PC-3 (cell line): ENCODE results near the gene HHATL. TPM values are rescaled to one million over a fixed set of nuclear protein-coding genes. Genes with fewer than 3 reads are reported as not detected.

ENCODE experiments used
- ATAC-seq: fragments of 200-7000 bp; cut with Tn5 transposase; 2 replicates; pipeline ENCODE4 v1.9.1; 2020; ENCODE audit warnings: mild to moderate bottlenecking, moderate library complexity
- BruUV-seq: library from RNA; stranded (reverse); fragments of 400-500 nt; replicated peaks from 2 replicates; lab custom pipeline; 2021; lab: Mats Ljungman, UMichigan
- CTCF ChIA-PET: fragments of 300-600 bp; sonication (Branson Sonifier 250); formaldehyde crosslinking; loops from one replicate; lab custom pipeline; 2022; ENCODE audit warnings: antibody characterized with exemption; lab: Charles Lee
- POLR2A ChIA-PET: fragments of 300-600 bp; sonication (Branson Sonifier 250); formaldehyde crosslinking; loops from one replicate; lab custom pipeline; 2022; ENCODE audit warnings: antibody characterized with exemption; ENCODE audit not compliant: unreplicated experiment; lab: Charles Lee
- DNase-seq: peaks from one replicate; pipeline ENCODE4 v3.0.0-alpha.2; 2015
- H2AFZ ChIP-seq: fragments of 300-600 bp; sonication (generic); 2 replicates; pipeline ENCODE4 v1.6.0; 2016; ENCODE audit warnings: antibody characterized with exemption, low read length
- H3F3A ChIP-seq: fragments of 300-600 bp; sonication (generic); one replicate; pipeline ENCODE4 v1.6.0; 2017; ENCODE audit warnings: antibody characterized with exemption, low read length, control low read depth, mild to moderate bottlenecking; ENCODE audit not compliant: unreplicated experiment
- H3K27ac ChIP-seq: fragments of 300-600 bp; sonication (generic); 2 replicates; pipeline ENCODE4 v1.5.1; 2016; ENCODE audit warnings: mild to moderate bottlenecking, low read length
- H3K27me3 ChIP-seq: fragments of 300-600 bp; sonication (generic); 2 replicates; pipeline ENCODE4 v1.6.1; 2016; ENCODE audit warnings: low read length, mixed read lengths
- H3K36me3 ChIP-seq: fragments of 300-600 bp; sonication (generic); 2 replicates; pipeline ENCODE4 v1.6.1; 2016; ENCODE audit warnings: low read depth, mixed run types, low read length, mixed read lengths
- H3K4me1 ChIP-seq: fragments of 300-600 bp; sonication (generic); 2 replicates; pipeline ENCODE4 v1.5.1; 2016; ENCODE audit warnings: low read length; ENCODE audit not compliant: insufficient read depth
- H3K4me2 ChIP-seq: fragments of 300-600 bp; sonication (generic); 2 replicates; pipeline ENCODE4 v1.6.0; 2016; ENCODE audit warnings: low read length
- H3K4me3 ChIP-seq: fragments of 300-600 bp; sonication (generic); 2 replicates; pipeline ENCODE4 v1.5.1; 2016; ENCODE audit warnings: mild to moderate bottlenecking, low read length, mixed read lengths
- H3K79me2 ChIP-seq: fragments of 300-600 bp; sonication (generic); 2 replicates; pipeline ENCODE4 v1.6.1; 2017; ENCODE audit warnings: low read length, mixed read lengths
- H3K9ac ChIP-seq: fragments of 300-600 bp; sonication (generic); 2 replicates; pipeline ENCODE4 v1.6.0; 2016; ENCODE audit warnings: mild to moderate bottlenecking, low read length
- H3K9me2 ChIP-seq: fragments of 300-600 bp; sonication (generic); replicated peaks from 2 replicates; pipeline ENCODE4 v1.6.1; 2016; ENCODE audit warnings: mixed run types, low read length, mixed read lengths
- H3K9me3 ChIP-seq: fragments of 300-600 bp; sonication (generic); 2 replicates; pipeline ENCODE4 v1.6.1; 2016; ENCODE audit warnings: low read length, mixed read lengths
- H4K20me1 ChIP-seq: fragments of 300-600 bp; sonication (generic); 2 replicates; pipeline ENCODE4 v1.6.1; 2016; ENCODE audit warnings: low read length, mixed read lengths
- CTCF ChIP-seq: fragments of 300-600 bp; sonication (generic); conservative IDR thresholded peaks from 2 replicates; pipeline ENCODE4 v1.5.1; 2017; ENCODE audit warnings: antibody characterized with exemption, low read depth, mild to moderate bottlenecking, low read length
- EZH2 ChIP-seq: fragments of 300-600 bp; sonication (generic); IDR thresholded peaks from one replicate; pipeline ENCODE4 v1.6.1; 2017; ENCODE audit warnings: antibody characterized with exemption, mild to moderate bottlenecking, low read length; ENCODE audit not compliant: unreplicated experiment
- EZH2phosphoT487 ChIP-seq: fragments of 300-600 bp; sonication (generic); IDR thresholded peaks from 2 replicates; pipeline ENCODE4 v1.6.1; 2018; ENCODE audit warnings: mild to moderate bottlenecking, antibody characterized with exemption, low read length, borderline replicate concordance
- intact Hi-C: fragments of 100-400 bp; cut with micrococcal nuclease; formaldehyde crosslinking; loops from 2 replicates; pipeline ENCODE4 v1.9.0; 2023
- total RNA-seq: library from RNA; depleted of rRNA; stranded (reverse); fragments of >200 nt; gene quantifications from 2 replicates; pipeline ENCODE4 v1.2.3, GENCODE V29; 2014

HHATL gene
- total RNA-seq, 1 experiment from 2014 or later = not detected

GRCh38 chr3:42668413-42668760 lies 34.2 kb downstream of the HHATL start:
- Histone ChIP-seq H3K4me3 (no peak overlapping the region), H3K9me2 (no peaks in the 10 kb centered on the region), H3K9ac (no peak overlapping the region), H2AFZ (no peak overlapping the region), H3K36me3 (no peaks in the 10 kb centered on the region), H3K9me3 (no peaks in the 10 kb centered on the region), H3K27ac (no peak overlapping the region), H4K20me1 (no peaks in the 10 kb centered on the region), H3F3A (no peaks in the 10 kb centered on the region), H3K4me1 (no peaks in the 10 kb centered on the region), H3K27me3 (no peaks in the 10 kb centered on the region), H3K79me2 (no peaks in the 10 kb centered on the region), H3K4me2 (no peak overlapping the region)
- no peak for TF ChIP-seq CTCF
- no peak for TF ChIP-seq EZH2
- no peak for TF ChIP-seq EZH2phosphoT487
- no peak for ATAC-seq
- DNase-seq = no peak
- POLR2A ChIA-PET = no interaction called here
- CTCF ChIA-PET = no interaction called here
- intact Hi-C loops = no loop called here
- BruUV-seq = no TSS peak

- Histone ChIP-seq H3K4me2 (no peak overlapping the region), H3K9ac (no peak overlapping the region), H3F3A (no peaks in the 10 kb centered on the region), H3K9me2 (no peaks in the 10 kb centered on the region), H3K79me2 (no peaks in the 10 kb centered on the region), H3K27me3 (no peaks in the 10 kb centered on the region), H3K27ac (no peak overlapping the region), H3K4me3 (no peak overlapping the region), H3K4me1 (no peaks in the 10 kb centered on the region), H2AFZ (no peak overlapping the region), H3K9me3 (no peaks in the 10 kb centered on the region), H3K36me3 (no peaks in the 10 kb centered on the region), H4K20me1 (no peaks in the 10 kb centered on the region)
- ChIA-PET CTCF (no interaction called here), POLR2A (no interaction called here)
- DNase-seq (no peak), ATAC-seq (no peak)
- BruUV-seq = no TSS peak
- intact Hi-C loops = no loop called here
- TF ChIP-seq CTCF = no peak
- no peak for TF ChIP-seq EZH2phosphoT487
- TF ChIP-seq EZH2 = no peak
Observed at GRCh38 chr3:42667523-42668412, 34.8 kb downstream of the HHATL start.

DNA sequence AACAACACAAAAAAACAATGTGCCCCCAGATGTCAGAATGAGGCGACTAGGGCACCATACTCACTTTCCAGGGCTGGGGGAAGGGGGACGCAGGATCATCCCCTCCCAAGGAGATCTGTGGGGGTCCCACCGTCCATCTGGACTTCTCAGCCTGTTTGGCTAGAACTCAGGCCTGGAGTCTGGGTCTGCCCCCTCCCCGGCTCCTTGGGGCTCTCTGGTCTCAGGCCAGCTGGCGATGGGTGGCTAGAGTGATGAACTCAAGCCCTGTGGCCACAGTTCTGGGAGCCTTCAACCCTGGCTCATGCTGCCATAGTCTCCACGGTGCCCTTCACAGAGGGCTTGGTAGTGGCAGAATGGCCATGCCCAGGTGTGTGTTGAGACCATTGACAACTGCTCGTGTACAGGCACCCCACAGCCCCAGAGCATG lies 35.5 kb downstream of the HHATL start:
- BruUV-seq = no TSS peak
- no peak for TF ChIP-seq CTCF
- TF ChIP-seq EZH2phosphoT487 = no peak
- no peak for TF ChIP-seq EZH2

More for the DNA sequence above, 35.5 kb downstream of the HHATL start:
- no peaks in the 10 kb centered on the region for H3K79me2 ChIP-seq
- no peaks in the 10 kb centered on the region for H3K27me3 ChIP-seq
- H3K9ac ChIP-seq = no peak overlapping the region
- H4K20me1 ChIP-seq = no peaks in the 10 kb centered on the region
- H2AFZ ChIP-seq = no peak overlapping the region
- no peak overlapping the region for H3K27ac ChIP-seq
- CTCF ChIA-PET = no interaction called here
- H3K36me3 ChIP-seq = no peaks in the 10 kb centered on the region
- H3K4me2 ChIP-seq = no peak overlapping the region
- ATAC-seq (no peak), DNase-seq (no peak)
- H3K9me3 ChIP-seq = no peaks in the 10 kb centered on the region
- H3K9me2 ChIP-seq = no peaks in the 10 kb centered on the region
- H3F3A ChIP-seq = no peaks in the 10 kb centered on the region
- intact Hi-C loops = no loop called here
- H3K4me1 ChIP-seq = no peaks in the 10 kb centered on the region
- POLR2A ChIA-PET = interaction anchor here (0.6 kb wide), 1 partner anchor 27 kb away, joined by 3 read pairs; no protein-coding TSS in a partner anchor
- no peak overlapping the region for H3K4me3 ChIP-seq
